ENCODE data around the gene RUNX2. TPM values are rescaled to one million over a fixed set of nuclear protein-coding genes. Genes with fewer than 3 reads are reported as not detected.
A peak's percentile ranks its signal among the peaks of the same experiment; 100 is the strongest.

Gene RUNX2
- polyA plus RNA-seq, 1 of the 3 experiments (the other 2 are of a cell fraction): 4.4 TPM

DNA sequence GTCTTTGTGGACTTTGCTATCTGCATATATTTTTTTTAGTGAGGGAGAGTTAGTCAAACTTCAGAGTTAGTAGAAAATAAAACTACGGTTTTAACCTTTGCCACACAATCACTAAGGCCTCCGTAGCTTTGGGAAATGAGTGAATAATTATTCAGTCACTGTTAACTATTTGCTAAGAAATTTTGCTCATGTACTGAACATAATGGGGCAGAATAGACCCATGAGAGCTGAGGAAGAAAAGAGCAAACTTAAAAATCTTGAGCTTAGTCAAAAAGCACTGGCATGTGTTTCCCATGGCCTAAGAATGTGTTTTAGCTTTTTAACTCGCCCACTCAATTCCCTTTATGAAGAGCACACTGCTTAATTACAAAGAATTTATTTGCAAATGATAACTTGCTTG lies 110.0 kb downstream of the RUNX2 start:
- DNase-seq: no peak
- H3K4me1 ChIP-seq (ENCODE audit: control insufficient read depth in 1 of 2, insufficient read depth in 2 of 2, low read depth in 1 of 2, low read length in 1 of 2): peaks cover 0 to 61% of the 10 kb centered on the region in 2 experiments; a peak in 3 of 4 replicates
- peak overlapping the region; percentile 12; the same call in 1 of the 2 replicates for H3K9ac ChIP-seq
- ChIA-PET POLR2A (interaction anchor here (0.6 kb wide), 1 partner anchor 676 kb away, joined by 3 read pairs; no protein-coding TSS in a partner anchor), CTCF (no interaction called here)
- TF ChIP-seq, protein P1, sequence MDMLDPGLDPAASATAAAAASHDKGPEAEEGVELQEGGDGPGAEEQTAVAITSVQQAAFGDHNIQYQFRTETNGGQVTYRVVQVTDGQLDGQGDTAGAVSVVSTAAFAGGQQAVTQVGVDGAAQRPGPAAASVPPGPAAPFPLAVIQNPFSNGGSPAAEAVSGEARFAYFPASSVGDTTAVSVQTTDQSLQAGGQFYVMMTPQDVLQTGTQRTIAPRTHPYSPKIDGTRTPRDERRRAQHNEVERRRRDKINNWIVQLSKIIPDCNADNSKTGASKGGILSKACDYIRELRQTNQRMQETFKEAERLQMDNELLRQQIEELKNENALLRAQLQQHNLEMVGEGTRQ (IDR thresholded peaks at IDR 0.05; ENCODE audit: borderline replicate concordance, low read depth, low read length): no peak
- TF ChIP-seq NRF1 (IDR thresholded peaks at IDR 0.05; ENCODE audit: low read depth, low read length) (no peak), FOXM1 (IDR thresholded peaks at IDR 0.05; ENCODE audit: low read depth) (no peak), ELF1 (IDR thresholded peaks at IDR 0.05) (no peak), FOSL2 (IDR thresholded peaks at IDR 0.05; ENCODE audit: borderline replicate concordance, low read depth) (no peak), IRF3 (IDR thresholded peaks at IDR 0.05; ENCODE audit: low read depth, low read length) (no peak), GATA2 (CRISPR knock-in tag; IDR thresholded peaks at IDR 0.05) (no peak), RXRA (IDR thresholded peaks at IDR 0.05; ENCODE audit: borderline replicate concordance, low read depth) (no peak), EP300 (IDR thresholded peaks at IDR 0.05; ENCODE audit: borderline replicate concordance in 1 of 2, low read depth in 1 of 2, low read length in 1 of 2) (no peak), RAD21 (IDR thresholded peaks at IDR 0.05; ENCODE audit: low read length) (no peak), RFX5 (IDR thresholded peaks at IDR 0.05; ENCODE audit: low read length) (no peak)
- peak overlapping the region in 1 of 2 experiments; percentile 76; a peak in 2 of 4 replicates for H3K27ac ChIP-seq (ENCODE audit: low read depth in 2 of 2, low read length in 1 of 2)
- WGBS (ENCODE audit: low lambda C conversion rate): 62% methylated on average over 3 of the region's 3 CpGs
- peaks cover 36% of the 10 kb centered on the region for H3F3A ChIP-seq (replicated peaks; ENCODE audit: insufficient read depth)
- H3K27me3 ChIP-seq (ENCODE audit: insufficient read depth): no peaks in the 10 kb centered on the region
- no peak overlapping the region for H3K4me3 ChIP-seq (ENCODE audit: low read depth in 2 of 2, low read length in 1 of 2)
- no peaks in the 10 kb centered on the region for H3K79me2 ChIP-seq (ENCODE audit: insufficient read depth)
- peaks cover 3 to 6% of the 10 kb centered on the region in 2 experiments for H3K36me3 ChIP-seq (replicated peaks in 1 of 2; ENCODE audit: control insufficient read depth in 1 of 2, insufficient read depth in 2 of 2, low read length in 1 of 2)
- H2AFZ ChIP-seq (ENCODE audit: low read depth): no peak overlapping the region; the same call in 1 of the 2 replicates
- H4K20me1 ChIP-seq (ENCODE audit: insufficient read depth): no peaks in the 10 kb centered on the region
- H3K9me3 ChIP-seq: no peaks in the 10 kb centered on the region
- H3K9me2 ChIP-seq: no peaks in the 10 kb centered on the region
- peak overlapping the region; percentile 15; the same call in 1 of the 2 replicates for H3K4me2 ChIP-seq

GRCh38 chr6:45438849-45439406 lies 110.8 kb downstream of the RUNX2 start:
- no peak overlapping the region for H3K9ac ChIP-seq
- peak overlapping the region in 1 of 2 experiments; percentile 76; a peak in 2 of 4 replicates for H3K27ac ChIP-seq (ENCODE audit: low read depth in 2 of 2, low read length in 1 of 2)
- CTCF ChIA-PET: interaction anchor here (1.1 kb wide), 1 partner anchor 15 kb away, joined by 3 read pairs; no protein-coding TSS in a partner anchor
- no peak overlapping the region for H3K4me3 ChIP-seq (ENCODE audit: low read depth in 2 of 2, low read length in 1 of 2)
- peaks cover 3 to 6% of the 10 kb centered on the region in 2 experiments for H3K36me3 ChIP-seq (replicated peaks in 1 of 2; ENCODE audit: control insufficient read depth in 1 of 2, insufficient read depth in 2 of 2, low read length in 1 of 2)
- H2AFZ ChIP-seq (ENCODE audit: low read depth): no peak overlapping the region
- H3K79me2 ChIP-seq (ENCODE audit: insufficient read depth): no peaks in the 10 kb centered on the region
- peaks cover 0 to 54% of the 10 kb centered on the region in 2 experiments; a peak in 3 of 4 replicates for H3K4me1 ChIP-seq (ENCODE audit: control insufficient read depth in 1 of 2, insufficient read depth in 2 of 2, low read depth in 1 of 2, low read length in 1 of 2)
- H3K9me3 ChIP-seq: no peaks in the 10 kb centered on the region
- H3K9me2 ChIP-seq: no peaks in the 10 kb centered on the region
- POLR2A ChIA-PET: interaction anchor here (0.6 kb wide), 1 partner anchor 677 kb away, joined by 3 read pairs; no protein-coding TSS in a partner anchor
- H3K4me2 ChIP-seq: peak overlapping the region; percentile 15; the same call in 1 of the 2 replicates
- no peaks in the 10 kb centered on the region for H3K27me3 ChIP-seq (ENCODE audit: insufficient read depth)
- no peaks in the 10 kb centered on the region for H4K20me1 ChIP-seq (ENCODE audit: insufficient read depth)
- DNase-seq: no peak
- H3F3A ChIP-seq (replicated peaks; ENCODE audit: insufficient read depth): peaks cover 29% of the 10 kb centered on the region
- 22% methylated on average over 1 of the region's 1 CpG for WGBS (ENCODE audit: low lambda C conversion rate)
- TF ChIP-seq NRF1 (IDR thresholded peaks at IDR 0.05; ENCODE audit: low read depth, low read length): no peak
- no peak for TF ChIP-seq CHD2 (IDR thresholded peaks at IDR 0.05; ENCODE audit: low read length, partially characterized antibody)
- TF ChIP-seq, protein P1 (IDR thresholded peaks at IDR 0.05; ENCODE audit: borderline replicate concordance, low read depth, low read length): no peak
- TF ChIP-seq FOXM1 (IDR thresholded peaks at IDR 0.05; ENCODE audit: low read depth): no peak; the same call in 1 of the 2 replicates
- TF ChIP-seq, protein P2, sequence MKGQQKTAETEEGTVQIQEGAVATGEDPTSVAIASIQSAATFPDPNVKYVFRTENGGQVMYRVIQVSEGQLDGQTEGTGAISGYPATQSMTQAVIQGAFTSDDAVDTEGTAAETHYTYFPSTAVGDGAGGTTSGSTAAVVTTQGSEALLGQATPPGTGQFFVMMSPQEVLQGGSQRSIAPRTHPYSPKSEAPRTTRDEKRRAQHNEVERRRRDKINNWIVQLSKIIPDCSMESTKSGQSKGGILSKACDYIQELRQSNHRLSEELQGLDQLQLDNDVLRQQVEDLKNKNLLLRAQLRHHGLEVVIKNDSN (IDR thresholded peaks at IDR 0.05; ENCODE audit: borderline replicate concordance, low read depth): no peak
- no peak for TF ChIP-seq RFX5 (IDR thresholded peaks at IDR 0.05; ENCODE audit: low read length)
- TF ChIP-seq TEAD4 (IDR thresholded peaks at IDR 0.05; ENCODE audit: borderline replicate concordance, insufficient read depth): peak; percentile 79; the same call in 1 of the 2 replicates
- TF ChIP-seq FOXJ3 (CRISPR knock-in tag; IDR thresholded peaks at IDR 0.05): no peak
- TF ChIP-seq SMC3 (IDR thresholded peaks at IDR 0.05; ENCODE audit: low read depth, low read length): no peak
- TF ChIP-seq POLR2AphosphoS5 (IDR thresholded peaks at IDR 0.05; ENCODE audit: low read depth, low read length): peak; percentile 41; the same call in 1 of the 2 replicates
- no peak for TF ChIP-seq RAD21 (IDR thresholded peaks at IDR 0.05; ENCODE audit: low read length)
- no peak for TF ChIP-seq SIN3A (IDR thresholded peaks at IDR 0.05; ENCODE audit: borderline replicate concordance, low read depth, low read length)
- peak; percentile 61 for TF ChIP-seq NFIC (IDR thresholded peaks at IDR 0.05; ENCODE audit: borderline replicate concordance)
- TF ChIP-seq RXRA (IDR thresholded peaks at IDR 0.05; ENCODE audit: borderline replicate concordance, low read depth): peak; percentile 23; the same call in 1 of the 2 replicates
- no peak for TF ChIP-seq IRF3 (IDR thresholded peaks at IDR 0.05; ENCODE audit: low read depth, low read length)
- no peak for TF ChIP-seq EZH2phosphoT487 (IDR thresholded peaks at IDR 0.05; ENCODE audit: borderline replicate concordance, low read depth)
- peak in 1 of 2 experiments; percentile 59; a peak in 1 of 4 replicates for TF ChIP-seq EP300 (IDR thresholded peaks at IDR 0.05; ENCODE audit: borderline replicate concordance in 1 of 2, low read depth in 1 of 2, low read length in 1 of 2)
